Fibroblast of peridontal ligament (primary cell): ENCODE data around the gene PAFAH1B2.

ENCODE experiments used
- DNase-seq: peaks from one replicate; pipeline ENCODE4 v3.0.0-alpha.2; 2010; ENCODE audit errors: extremely low read depth

The PAFAH1B2 gene

GRCh38 chr11:117188620-117189081, 44.6 kb downstream of the PAFAH1B2 start:
- no peak for DNase-seq

DNA sequence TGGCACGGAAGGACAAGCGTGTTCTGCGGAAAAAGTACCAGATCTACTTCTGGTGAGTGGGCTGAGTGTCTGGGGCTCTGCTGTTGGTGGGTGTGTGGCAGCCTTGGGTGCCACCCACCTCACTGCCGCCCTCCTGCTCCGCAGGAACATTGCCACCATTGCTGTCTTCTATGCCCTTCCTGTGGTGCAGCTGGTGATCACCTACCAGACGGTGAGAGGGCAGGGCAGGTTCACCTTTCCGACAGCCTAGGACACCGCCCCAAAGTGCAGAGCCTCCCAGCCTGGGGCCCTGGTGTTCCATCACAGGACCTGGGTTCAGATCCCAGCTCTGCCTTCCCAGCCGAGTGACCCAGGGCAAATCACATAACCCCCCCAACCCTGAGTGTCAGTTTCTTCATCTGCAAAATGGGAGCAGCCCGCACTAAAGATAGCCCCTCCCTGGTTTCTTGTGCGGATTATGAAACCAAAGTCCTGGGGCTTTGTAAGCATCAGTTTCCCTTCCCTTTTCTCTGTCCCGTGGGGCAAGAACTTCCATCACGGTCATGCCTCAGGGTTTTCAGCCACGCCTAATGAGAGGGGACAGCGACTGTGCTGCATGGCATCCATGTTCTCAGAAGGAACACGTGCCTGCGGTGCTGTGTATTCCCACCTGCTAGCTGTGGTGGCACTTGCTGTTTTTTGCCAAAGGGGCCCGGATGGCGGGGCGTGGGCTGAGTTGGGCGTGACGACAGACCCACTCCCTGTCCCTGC, 45.3 kb downstream of the PAFAH1B2 start:
- DNase-seq = no peak

GRCh38 chr11:117189941-117190544, 46.0 kb downstream of the PAFAH1B2 start:
- DNase-seq = no peak

- DNase-seq = no peak
Measured at GRCh38 chr11:117191680-117192400, 47.8 kb downstream of the PAFAH1B2 start.

GRCh38 chr11:117192401-117192875, 48.4 kb downstream of the PAFAH1B2 start:
- DNase-seq = no peak

- no peak for DNase-seq
Measured at GRCh38 chr11:117193130-117194020, 49.3 kb downstream of the PAFAH1B2 start.

DNA sequence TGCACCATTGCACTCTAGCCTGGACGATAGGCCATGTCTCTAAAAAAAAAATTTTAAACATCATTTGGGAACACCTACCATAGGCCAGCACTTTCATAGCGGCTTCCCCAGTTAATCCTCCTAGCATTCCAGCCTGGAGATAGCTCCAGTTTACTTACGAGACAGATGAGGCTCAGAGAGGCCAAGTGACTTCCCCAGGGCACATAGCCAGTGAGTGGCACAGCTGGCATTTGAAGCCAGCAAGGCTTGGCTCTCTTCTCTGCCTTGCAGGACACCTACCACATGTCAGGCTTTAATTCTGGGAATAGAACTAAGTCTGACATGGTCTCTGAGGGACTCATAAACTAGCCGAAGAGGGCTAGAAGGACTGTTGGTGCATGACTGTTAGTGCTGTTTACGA, 50.2 kb downstream of the PAFAH1B2 start:
- DNase-seq = no peak

- no peak for DNase-seq
Measured at GRCh38 chr11:117195258-117195657, 51.2 kb downstream of the PAFAH1B2 start.

DNA sequence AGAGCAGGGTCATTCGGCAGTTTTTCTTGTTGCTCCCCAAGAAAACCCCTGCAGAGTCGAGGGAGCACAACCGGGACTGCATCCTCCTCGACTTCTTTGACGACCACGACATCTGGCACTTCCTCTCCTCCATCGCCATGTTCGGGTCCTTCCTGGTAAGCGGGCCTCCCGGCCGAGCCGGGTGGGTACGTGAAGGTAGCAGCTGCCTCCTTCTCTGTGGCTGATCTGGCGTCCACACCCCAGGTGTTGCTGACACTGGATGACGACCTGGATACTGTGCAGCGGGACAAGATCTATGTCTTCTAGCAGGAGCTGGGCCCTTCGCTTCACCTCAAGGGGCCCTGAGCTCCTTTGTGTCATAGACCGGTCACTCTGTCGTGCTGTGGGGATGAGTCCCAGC, 51.7 kb downstream of the PAFAH1B2 start:
- no peak for DNase-seq

- no peak for DNase-seq
Measured at GRCh38 chr11:117197006-117197405, 52.9 kb downstream of the PAFAH1B2 start.

DNA sequence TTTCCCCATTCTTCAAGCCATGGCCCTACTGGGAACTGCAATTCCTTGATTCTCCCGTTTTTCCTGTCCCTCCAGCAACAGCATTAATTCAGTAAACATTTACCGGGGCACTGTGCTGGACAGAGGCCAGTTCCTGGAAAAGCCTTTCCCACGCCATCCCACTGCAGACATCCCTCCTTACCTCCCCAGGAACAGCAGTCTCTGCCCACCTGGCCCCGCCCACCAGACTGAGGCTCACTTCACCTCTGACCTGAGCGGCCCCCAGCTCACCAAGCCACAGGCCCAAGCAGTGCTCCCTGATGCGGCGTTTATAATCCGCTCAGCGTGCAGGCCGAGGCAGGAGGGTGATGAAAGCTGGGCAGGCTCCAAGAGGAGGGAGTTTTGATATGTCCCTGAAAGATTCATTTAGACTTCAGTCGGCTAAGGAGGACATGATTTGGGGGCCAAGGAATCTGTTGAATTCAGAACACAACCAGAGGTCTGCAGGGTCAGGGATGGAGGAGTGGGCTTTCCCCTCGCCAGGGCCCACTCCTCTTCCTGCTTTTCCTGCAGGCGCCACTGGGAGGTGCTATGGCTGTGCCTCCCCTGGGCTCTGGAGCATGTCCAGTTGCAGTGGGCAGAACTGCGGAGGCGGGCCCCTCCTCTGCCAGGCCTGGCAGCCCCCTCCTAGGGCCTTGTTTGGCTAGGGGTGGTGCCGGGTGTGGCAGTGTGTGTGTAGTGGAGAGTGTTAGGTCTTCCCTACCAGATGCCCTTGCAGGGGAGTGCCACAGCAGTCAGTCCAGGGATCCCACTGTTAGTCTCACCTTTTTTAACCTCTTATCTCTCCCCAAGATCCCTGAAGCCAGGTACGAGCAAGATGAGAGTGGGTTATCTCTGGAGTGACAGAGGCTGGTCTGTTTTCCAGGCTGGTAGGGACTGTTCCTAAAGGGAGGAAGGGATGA, 53.7 kb downstream of the PAFAH1B2 start:
- DNase-seq = no peak

GRCh38 chr11:117198613-117199012, 54.5 kb downstream of the PAFAH1B2 start:
- no peak for DNase-seq

DNA sequence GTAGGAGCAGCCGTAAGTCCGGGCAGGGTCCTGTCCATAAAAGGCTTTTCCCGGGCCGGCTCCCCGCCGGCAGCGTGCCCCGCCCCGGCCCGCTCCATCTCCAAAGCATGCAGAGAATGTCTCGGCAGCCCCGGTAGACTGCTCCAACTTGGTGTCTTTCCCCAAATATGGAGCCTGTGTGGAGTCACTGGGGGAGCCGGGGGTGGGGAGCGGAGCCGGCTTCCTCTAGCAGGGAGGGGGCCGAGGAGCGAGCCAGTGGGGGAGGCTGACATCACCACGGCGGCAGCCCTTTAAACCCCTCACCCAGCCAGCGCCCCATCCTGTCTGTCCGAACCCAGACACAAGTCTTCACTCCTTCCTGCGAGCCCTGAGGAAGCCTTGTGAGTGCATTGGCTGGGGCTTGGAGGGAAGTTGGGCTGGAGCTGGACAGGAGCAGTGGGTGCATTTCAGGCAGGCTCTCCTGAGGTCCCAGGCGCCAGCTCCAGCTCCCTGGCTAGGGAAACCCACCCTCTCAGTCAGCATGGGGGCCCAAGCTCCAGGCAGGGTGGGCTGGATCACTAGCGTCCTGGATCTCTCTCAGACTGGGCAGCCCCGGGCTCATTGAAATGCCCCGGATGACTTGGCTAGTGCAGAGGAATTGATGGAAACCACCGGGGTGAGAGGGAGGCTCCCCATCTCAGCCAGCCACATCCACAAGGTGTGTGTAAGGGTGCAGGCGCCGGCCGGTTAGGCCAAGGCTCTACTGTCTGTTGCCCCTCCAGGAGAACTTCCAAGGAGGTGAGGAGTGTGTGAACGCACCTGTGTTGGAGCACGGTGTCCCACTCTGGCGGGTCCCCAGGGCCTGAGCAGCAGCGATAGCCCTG, 55.2 kb downstream of the PAFAH1B2 start, which contains the start of gene TAGLN:
Gene TAGLN (plus strand): TSS at position 318 of the 863 bp plus-strand sequence. CDS start 3,644 bp downstream, outside the sequence.
- peak; percentile 95 for DNase-seq

DNA sequence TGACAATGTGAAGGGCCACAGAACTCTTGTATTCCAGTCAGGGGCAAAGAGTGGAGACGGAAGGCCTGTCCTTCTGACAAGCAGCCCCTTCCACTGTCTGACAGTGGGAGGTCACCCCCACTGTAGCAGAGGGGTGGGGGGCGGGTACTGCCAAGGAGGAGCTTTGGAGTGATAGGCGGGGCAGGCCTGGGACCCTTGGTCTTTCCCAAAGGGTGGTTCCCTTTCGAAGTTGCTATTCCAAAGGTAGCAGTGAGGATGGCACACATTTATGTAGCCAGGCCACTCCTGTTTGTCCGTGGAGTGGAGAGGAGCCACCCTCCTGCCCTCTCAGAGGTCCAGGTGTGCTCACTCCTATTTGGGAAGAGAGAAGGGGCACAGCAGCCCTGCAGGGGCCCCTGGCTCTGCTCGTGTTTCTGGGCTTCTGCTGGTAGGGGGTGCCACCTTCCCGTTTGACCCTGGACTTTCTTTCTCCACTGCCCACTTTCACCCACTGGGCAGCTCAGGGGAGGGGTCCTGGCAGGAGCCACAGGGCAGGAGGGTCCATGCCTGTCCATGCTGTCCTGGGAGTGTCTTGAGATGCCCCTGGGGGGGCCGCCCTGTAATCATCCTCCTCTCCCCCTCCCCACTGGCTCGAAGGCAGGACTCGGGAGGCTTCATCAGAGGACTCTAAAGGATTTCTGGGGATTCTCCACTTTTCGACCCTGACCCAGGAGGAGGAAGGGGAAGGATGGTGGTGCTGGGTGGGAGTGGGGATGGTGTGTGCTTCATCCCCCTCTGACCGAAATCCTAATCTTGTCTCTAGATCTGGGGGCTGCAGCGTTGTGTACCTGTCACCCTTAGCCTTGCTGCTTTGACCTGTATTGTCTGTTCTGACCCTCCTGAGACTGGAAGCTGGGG, 56.1 kb downstream of the PAFAH1B2 start:
- DNase-seq = peak; percentile 24

GRCh38 chr11:117200813-117201657, 56.9 kb downstream of the PAFAH1B2 start:
- DNase-seq = peak; percentile 45

GRCh38 chr11:117201658-117202305, 57.7 kb downstream of the PAFAH1B2 start:
- peak; percentile 52 for DNase-seq
